Right lobe of liver (tissue), 6 donors: ENCODE results near the gene SLC35F4. TPM values are rescaled to one million over a fixed set of nuclear protein-coding genes. Genes with fewer than 3 reads are reported as not detected.

Experiments
- ATAC-seq, 4 donors: fragments of 200-7000 bp; cut with Tn5 transposase; one replicate each; pipeline ENCODE4 v1.9.1; 2020; ENCODE audit warnings: mild to moderate bottlenecking in 4 of 4, moderate library complexity in 4 of 4
- DNase-seq, 3 donors: peaks; one replicate each; pipeline ENCODE4 v3.0.0-alpha.2; 2020
- H3K27ac ChIP-seq, 3 donors: fragments of 200-600 bp; one replicate each; pipeline ENCODE4 v1.8.0; 2022
- H3K27me3 ChIP-seq, 2 donors: fragments of 200-600 bp; one replicate each; pipeline ENCODE4 v1.8.0; 2022
- H3K36me3 ChIP-seq, 4 donors: fragments of 200-600 bp; sonication (generic) in 1 of 4; one replicate each; pipeline versions ENCODE4 v1.5.1 to v1.8.0; 2017 to 2022; ENCODE audit warnings: control low read depth in 1 of 4
- H3K4me1 ChIP-seq, 4 donors: fragments of 200-600 bp; sonication (generic) in 1 of 4; one replicate each; pipeline versions ENCODE4 v1.5.1 to v1.8.0; 2017 to 2022; ENCODE audit warnings: control low read depth in 1 of 4
- H3K4me3 ChIP-seq, 3 donors: fragments of 200-600 bp; one replicate each; pipeline ENCODE4 v1.8.0; 2022
- H3K9me3 ChIP-seq, 4 donors: fragments of 200-600 bp; sonication (generic) in 1 of 4; one replicate each; pipeline versions ENCODE4 v1.5.1 to v1.8.0; 2017 to 2022; ENCODE audit warnings: control low read depth in 1 of 4
- CTCF ChIP-seq, 4 donors: fragments of 200-600 bp in 3 of 4; fragments of 450-650 bp in 1 of 4; IDR thresholded peaks; one replicate each; pipeline versions ENCODE4 v1.5.1 to v1.8.0; 2016 to 2022; ENCODE audit warnings: antibody characterized with exemption in 4 of 4, mild to moderate bottlenecking in 2 of 4
- POLR2A ChIP-seq: fragments of 450-650 bp; IDR thresholded peaks from one replicate; pipeline ENCODE4 v1.6.1; 2017; ENCODE audit warnings: antibody characterized with exemption, mild to moderate bottlenecking
- WGBS: methylation state at CpG from one replicate; pipeline ENCODE4 v1.1.6; 2018; ENCODE audit warnings: low coverage, low lambda C conversion rate; ENCODE audit not compliant: insufficient coverage; ENCODE audit errors: missing lambda C conversion rate; 5-methylcytosine and 5-hydroxymethylcytosine counted together
- intact Hi-C, 2 donors: fragments of 100-400 bp; cut with DNase I; formaldehyde crosslinking; loops; one replicate each; pipeline versions ENCODE4 v1.11.2 to v1.14.1; 2022
- total RNA-seq, 6 experiments: library from RNA; depleted of rRNA in 2 of 6; stranded (reverse); fragments of >200 nt in 2 of 6; fragmentation: NEBNext Ultra II Directional in 3 of 6; extraction: Animal tissue kit (Norgen Biotek cat#: 25700) in 3 of 6; gene quantifications; one replicate each; pipeline versions ENCODE4 v1.1.0 to v1.2.4, GENCODE V29; 2016 to 2023
- donor health status: DM: no; HTN: yes; CAD: no.
- donor health status: DM: no; HTN: no; CAD: no.
- donor health status: DM: no; HTN: no; CAD: no.
- donor health status: DM: no; HTN: yes; CAD: no.
- donor health status: DM: no; HTN: yes; CAD: no.

Gene SLC35F4
- total RNA-seq, 6 experiments from 2014 or later: not detected

DNA sequence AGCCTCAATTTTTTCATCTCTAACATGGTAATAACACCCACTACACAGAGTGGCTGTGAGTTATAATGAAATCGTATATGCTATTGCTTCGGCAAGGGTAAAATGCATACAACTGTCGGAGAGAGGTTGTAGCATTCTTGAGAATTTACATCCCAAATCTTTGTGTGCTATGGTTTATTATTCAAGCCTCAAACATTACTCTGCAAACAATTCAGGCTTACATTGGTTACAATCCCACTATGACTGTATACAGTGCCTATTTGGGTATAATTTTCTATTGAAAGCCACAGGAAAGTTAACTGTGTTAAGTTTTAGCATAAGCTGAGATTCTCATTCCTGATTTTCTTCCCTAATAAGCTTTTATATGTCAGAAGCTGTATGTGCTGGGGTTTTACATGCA, 20.6 kb downstream of the SLC35F4 start:
- intact Hi-C loops: no loop called here
- Histone ChIP-seq H3K36me3 (no peaks in the 10 kb centered on the region), H3K9me3 (no peaks in the 10 kb centered on the region), H3K4me1 (no peaks in the 10 kb centered on the region), H3K27me3 (no peaks in the 10 kb centered on the region), H3K27ac (no peak overlapping the region), H3K4me3 (no peak overlapping the region)
- TF ChIP-seq CTCF (IDR thresholded peaks at IDR 0.05): no peak
- TF ChIP-seq POLR2A: no peak
- DNase-seq (no peak), ATAC-seq (no peak)
- WGBS: 49% methylated on average over 3 of the region's 3 CpGs

- no peak for DNase-seq
- Histone ChIP-seq H3K27me3 (peaks cover 0 to 5% of the 10 kb centered on the region in 2 donors), H3K4me1 (no peaks in the 10 kb centered on the region), H3K36me3 (no peaks in the 10 kb centered on the region), H3K4me3 (no peak overlapping the region), H3K9me3 (no peaks in the 10 kb centered on the region), H3K27ac (no peak overlapping the region)
- no peak for ATAC-seq
- WGBS: 65% methylated on average over 5 of the region's 8 CpGs
- TF ChIP-seq POLR2A (no peak), CTCF (IDR thresholded peaks at IDR 0.05) (no peak)
- intact Hi-C loops: no loop called here
Measured at GRCh38 chr14:57837267-57837666, 28.6 kb downstream of the SLC35F4 start.

DNA sequence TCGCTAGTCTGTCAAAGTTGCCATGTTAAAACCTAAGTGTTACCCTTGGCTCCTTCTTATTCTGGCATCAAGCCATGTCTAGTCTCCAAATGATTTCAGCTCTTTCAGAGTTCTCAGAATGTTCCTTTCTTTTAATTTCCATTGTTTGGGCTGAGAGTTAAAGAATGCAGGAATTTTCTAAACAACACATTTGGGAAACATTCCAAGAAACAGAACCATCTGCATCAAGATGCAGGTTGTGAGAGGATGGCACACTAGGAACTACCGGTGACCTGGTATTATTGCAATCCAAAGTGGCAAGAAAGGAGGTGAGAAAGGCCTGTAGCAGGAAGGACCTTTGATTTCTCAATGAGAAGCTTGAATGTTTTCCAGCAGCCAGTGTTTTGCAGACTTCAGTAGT, 30.1 kb downstream of the SLC35F4 start:
- whole genome bisulfite sequencing: 70% methylated on average over 2 of the region's 2 CpGs
- no peak for DNase-seq
- Histone ChIP-seq H3K27ac (no peak overlapping the region), H3K9me3 (no peaks in the 10 kb centered on the region), H3K36me3 (no peaks in the 10 kb centered on the region), H3K27me3 (peaks cover 0 to 5% of the 10 kb centered on the region in 2 donors), H3K4me1 (no peaks in the 10 kb centered on the region), H3K4me3 (no peak overlapping the region)
- TF ChIP-seq CTCF (IDR thresholded peaks at IDR 0.05) (no peak), POLR2A (no peak)
- no peak for ATAC-seq
- intact Hi-C loops: no loop called here

DNA sequence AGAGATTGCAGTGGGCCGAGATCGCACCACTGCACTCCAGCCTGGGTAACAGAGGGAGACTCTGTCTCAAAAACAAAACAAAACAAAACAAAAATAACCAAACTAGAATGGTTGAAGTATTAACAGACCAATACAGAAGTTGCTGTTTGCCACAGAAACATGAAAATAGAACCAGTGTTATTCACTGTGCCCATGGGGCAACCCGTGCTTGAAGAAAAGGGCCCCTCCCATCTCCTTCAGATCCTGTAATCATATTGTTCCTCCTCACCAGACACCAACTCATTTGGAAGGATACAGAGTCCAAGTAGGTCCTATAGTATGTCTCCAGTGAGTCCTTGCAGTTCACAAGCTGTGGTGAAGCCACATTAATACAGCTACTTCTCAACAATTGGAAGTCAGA, 30.9 kb downstream of the SLC35F4 start:
- ATAC-seq (no peak), DNase-seq (no peak)
- Histone ChIP-seq H3K4me1 (no peaks in the 10 kb centered on the region), H3K36me3 (no peaks in the 10 kb centered on the region), H3K27me3 (peaks cover 0 to 5% of the 10 kb centered on the region in 2 donors), H3K9me3 (no peaks in the 10 kb centered on the region), H3K4me3 (no peak overlapping the region), H3K27ac (no peak overlapping the region)
- TF ChIP-seq POLR2A: no peak
- no peak for TF ChIP-seq CTCF (IDR thresholded peaks at IDR 0.05)
- intact Hi-C loops: no loop called here
- 66% methylated on average over 3 of the region's 3 CpGs for WGBS

GRCh38 chr14:57834001-57834598, 31.8 kb downstream of the SLC35F4 start:
- Histone ChIP-seq H3K27me3 (peaks cover 0 to 5% of the 10 kb centered on the region in 2 donors), H3K4me1 (no peaks in the 10 kb centered on the region), H3K36me3 (no peaks in the 10 kb centered on the region), H3K27ac (no peak overlapping the region), H3K9me3 (no peaks in the 10 kb centered on the region), H3K4me3 (no peak overlapping the region)
- ATAC-seq (no peak), DNase-seq (no peak)
- TF ChIP-seq POLR2A (no peak), CTCF (IDR thresholded peaks at IDR 0.05) (no peak)
- intact Hi-C loops: no loop called here
- 38% methylated on average over 1 of the region's 1 CpG for WGBS
